ENCODE data around the gene LAMB3. TPM values are rescaled to one million over a fixed set of nuclear protein-coding genes. Genes with fewer than 3 reads are reported as not detected.

LAMB3 gene
- total RNA-seq, 6 donors from 2014 or later, result 26.2 to 146 (median 79.6) TPM

DNA sequence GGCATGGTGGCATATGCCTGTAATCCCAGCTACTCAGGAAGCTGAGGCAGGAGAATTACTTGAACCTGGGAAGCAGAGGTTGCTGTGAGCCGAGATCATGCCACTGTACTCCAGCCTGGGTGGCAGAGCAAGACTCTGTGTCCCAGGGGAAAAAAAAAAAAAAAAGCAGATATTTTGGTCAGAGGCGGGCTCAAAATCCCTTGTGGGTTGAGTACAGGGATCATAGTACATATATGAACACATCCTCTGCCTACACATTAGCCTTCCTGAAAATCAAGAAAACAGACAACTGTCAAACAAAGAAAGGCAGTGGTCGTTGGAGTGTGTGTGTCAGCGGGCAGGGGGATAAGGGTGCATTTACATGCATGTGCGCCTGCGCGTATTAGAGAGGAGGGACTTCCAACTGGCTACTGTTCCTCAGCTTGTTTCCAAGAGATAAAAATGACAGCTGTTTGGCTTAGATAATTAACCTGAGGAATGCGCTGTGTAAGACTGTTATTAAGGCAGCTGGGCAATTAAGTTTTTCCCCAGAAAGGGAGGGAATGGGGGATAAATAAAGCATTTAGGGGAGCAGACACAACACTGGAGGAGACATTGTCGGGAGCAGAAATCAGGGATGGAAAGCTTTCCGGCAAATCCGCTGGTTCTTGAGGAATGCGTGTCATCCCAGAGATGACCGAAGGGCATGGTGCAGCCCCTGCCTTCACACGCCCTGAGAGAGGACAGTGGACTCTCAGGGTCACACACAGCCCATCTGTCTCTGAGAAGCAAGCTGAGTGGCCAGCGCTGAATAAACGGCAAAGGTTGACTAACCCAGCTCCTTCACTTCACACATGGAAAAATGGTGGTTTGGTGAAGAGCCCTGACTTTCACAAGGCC, 6.4 kb downstream of the LAMB3 start:
- ATAC-seq (ENCODE audit: low FRiP score in 2 of 2), result no peak
- Histone ChIP-seq H3K9me3 (no peaks in the 10 kb centered on the region), H3K4me3 (no peak overlapping the region), H3K27ac (peak overlapping the region in 3 of 4 donors; percentile 25 to 58 (median 53)), H3K36me3 (no peaks in the 10 kb centered on the region), H3K27me3 (no peaks in the 10 kb centered on the region), H3K4me1 (peaks cover 53 to 70% (median 66%) of the 10 kb centered on the region in 4 donors)
- WGBS, 2 donors, result 71 to 79% methylated on average over 16 of the region's 16 CpGs
- no peak for TF ChIP-seq POLR2A (IDR thresholded peaks at IDR 0.05)
- TF ChIP-seq POLR2AphosphoS5 (IDR thresholded peaks at IDR 0.05), result no peak
- TF ChIP-seq, protein P1, sequence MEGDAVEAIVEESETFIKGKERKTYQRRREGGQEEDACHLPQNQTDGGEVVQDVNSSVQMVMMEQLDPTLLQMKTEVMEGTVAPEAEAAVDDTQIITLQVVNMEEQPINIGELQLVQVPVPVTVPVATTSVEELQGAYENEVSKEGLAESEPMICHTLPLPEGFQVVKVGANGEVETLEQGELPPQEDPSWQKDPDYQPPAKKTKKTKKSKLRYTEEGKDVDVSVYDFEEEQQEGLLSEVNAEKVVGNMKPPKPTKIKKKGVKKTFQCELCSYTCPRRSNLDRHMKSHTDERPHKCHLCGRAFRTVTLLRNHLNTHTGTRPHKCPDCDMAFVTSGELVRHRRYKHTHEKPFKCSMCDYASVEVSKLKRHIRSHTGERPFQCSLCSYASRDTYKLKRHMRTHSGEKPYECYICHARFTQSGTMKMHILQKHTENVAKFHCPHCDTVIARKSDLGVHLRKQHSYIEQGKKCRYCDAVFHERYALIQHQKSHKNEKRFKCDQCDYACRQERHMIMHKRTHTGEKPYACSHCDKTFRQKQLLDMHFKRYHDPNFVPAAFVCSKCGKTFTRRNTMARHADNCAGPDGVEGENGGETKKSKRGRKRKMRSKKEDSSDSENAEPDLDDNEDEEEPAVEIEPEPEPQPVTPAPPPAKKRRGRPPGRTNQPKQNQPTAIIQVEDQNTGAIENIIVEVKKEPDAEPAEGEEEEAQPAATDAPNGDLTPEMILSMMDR (IDR thresholded peaks at IDR 0.05), result no peak
- TF ChIP-seq EP300 (IDR thresholded peaks at IDR 0.05), result no peak
- no peak for DNase-seq

DNA sequence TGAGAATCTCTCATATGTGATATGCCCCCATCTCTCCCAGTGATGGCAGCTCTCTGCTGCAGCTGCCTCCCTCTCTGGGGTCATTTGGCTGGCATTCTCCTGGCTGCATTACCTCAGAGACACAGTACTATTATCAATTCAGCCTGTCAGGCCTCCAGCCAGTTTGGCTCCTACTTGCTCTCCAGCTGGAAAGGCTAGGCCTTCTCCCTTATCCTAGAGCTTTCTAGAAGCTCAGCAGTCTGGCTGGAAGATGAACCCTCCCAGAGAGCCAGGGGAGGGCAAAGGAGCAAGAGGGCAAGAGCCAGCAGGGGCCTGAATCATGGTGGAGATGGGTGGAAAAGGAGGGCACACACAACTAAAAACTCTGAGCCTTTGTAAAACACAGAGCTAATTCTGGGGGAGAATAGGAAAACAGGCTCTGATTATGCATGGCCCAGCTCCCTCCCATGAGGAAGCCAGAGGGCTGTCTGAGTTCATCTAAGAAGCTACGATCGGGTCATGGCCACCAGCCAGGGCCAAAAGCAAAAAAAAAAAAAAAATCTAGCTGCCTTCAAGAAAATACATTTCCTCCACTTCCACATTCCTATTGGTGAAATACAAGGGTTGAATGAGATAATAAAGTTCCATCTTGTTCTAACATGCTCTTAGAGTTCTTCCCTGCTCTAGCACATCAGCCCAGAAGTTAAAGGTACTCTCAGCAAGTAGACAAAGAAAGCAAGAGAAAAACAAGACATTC, 8.8 kb downstream of the LAMB3 start:
- H3K9me3 ChIP-seq, result no peaks in the 10 kb centered on the region
- peaks cover 29 to 48% (median 42%) of the 10 kb centered on the region in 4 donors for H3K4me1 ChIP-seq
- H3K27me3 ChIP-seq, result no peaks in the 10 kb centered on the region
- DNase-seq (no peak), ATAC-seq (ENCODE audit: low FRiP score in 2 of 2) (peak; percentile 12 to 65)
- H3K27ac ChIP-seq, result peak overlapping the region; percentile 1 to 53 (median 25)
- TF ChIP-seq POLR2A (IDR thresholded peaks at IDR 0.05) (no peak), EP300 (IDR thresholded peaks at IDR 0.05) (no peak), POLR2AphosphoS5 (IDR thresholded peaks at IDR 0.05) (peak; percentile 6 to 19)
- TF ChIP-seq, protein P1 (IDR thresholded peaks at IDR 0.05), result no peak
- no peaks in the 10 kb centered on the region for H3K36me3 ChIP-seq
- 25 to 44% methylated on average over 2 of the region's 2 CpGs for WGBS, 2 donors
- H3K4me3 ChIP-seq, result no peak overlapping the region

GRCh38 chr1:209642816-209643215, 9.4 kb downstream of the LAMB3 start:
- H3K27ac ChIP-seq, result peak overlapping the region in 3 of 4 donors; percentile 16 to 53 (median 42)
- no peak for TF ChIP-seq POLR2A (IDR thresholded peaks at IDR 0.05)
- TF ChIP-seq, protein P1 (IDR thresholded peaks at IDR 0.05), result no peak
- no peak for TF ChIP-seq EP300 (IDR thresholded peaks at IDR 0.05)
- no peak for TF ChIP-seq POLR2AphosphoS5 (IDR thresholded peaks at IDR 0.05)
- no peaks in the 10 kb centered on the region for H3K36me3 ChIP-seq
- H3K9me3 ChIP-seq, result no peaks in the 10 kb centered on the region
- peaks cover 23 to 41% (median 36%) of the 10 kb centered on the region in 4 donors for H3K4me1 ChIP-seq
- WGBS, 2 donors, result 41 to 42% methylated on average over 3 of the region's 3 CpGs
- H3K27me3 ChIP-seq, result no peaks in the 10 kb centered on the region
- DNase-seq (no peak), ATAC-seq (ENCODE audit: low FRiP score in 2 of 2) (no peak)
- no peak overlapping the region for H3K4me3 ChIP-seq

DNA sequence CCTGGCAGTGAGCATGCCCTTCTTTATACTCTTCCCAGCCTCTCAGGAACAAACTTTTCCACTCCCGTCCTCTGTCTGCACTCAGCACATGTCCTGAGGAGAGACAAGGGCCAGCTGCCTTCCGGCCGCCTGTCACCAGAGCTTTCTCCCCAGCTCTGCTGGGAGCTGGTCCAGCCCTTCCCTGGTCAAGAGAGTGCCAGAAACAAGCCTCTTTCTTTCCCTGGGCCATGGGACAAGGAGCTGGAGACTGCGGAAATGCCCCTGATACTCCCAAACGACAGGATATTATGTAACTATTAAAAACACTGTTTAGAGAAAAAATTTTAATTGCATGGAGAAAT, 10.4 kb downstream of the LAMB3 start:
- Histone ChIP-seq H3K27me3 (no peaks in the 10 kb centered on the region), H3K4me1 (peaks cover 15 to 32% (median 27%) of the 10 kb centered on the region in 4 donors), H3K4me3 (no peak overlapping the region), H3K9me3 (no peaks in the 10 kb centered on the region), H3K36me3 (no peaks in the 10 kb centered on the region), H3K27ac (peak overlapping the region; percentile 64 to 83 (median 74))
- peak; percentile 76 to 81 for ATAC-seq (ENCODE audit: low FRiP score in 2 of 2)
- WGBS, 2 donors, result 31 to 37% methylated on average over 5 of the region's 5 CpGs
- DNase-seq, result peak in 1 of 2 donors; percentile 81
- TF ChIP-seq, protein P1 (IDR thresholded peaks at IDR 0.05), result no peak
- TF ChIP-seq POLR2AphosphoS5 (IDR thresholded peaks at IDR 0.05) (peak; percentile 14 to 72), POLR2A (IDR thresholded peaks at IDR 0.05) (no peak)

Measured in upper lobe of left lung (tissue), 6 donors.